H9 (cell line): ENCODE measurements around the gene EXOSC1. TPM values are rescaled to one million over a fixed set of nuclear protein-coding genes. Genes with fewer than 3 reads are reported as not detected.

ENCODE experiments used
- DNase-seq: peaks from one replicate; pipeline ENCODE4 v3.0.0-alpha.2; 2017
- H2AFZ ChIP-seq: one replicate; pipeline ENCODE4 v1.6.1; 2013; ENCODE audit warnings: mild to moderate bottlenecking, low read length, control low read depth, moderate library complexity
- H2AK5ac ChIP-seq: 2 replicates; pipeline ENCODE4 v1.6.1; 2013; ENCODE audit warnings: low read length, control low read depth, mixed read lengths; ENCODE audit not compliant: insufficient read length
- H2BK120ac ChIP-seq: one replicate; pipeline ENCODE4 v1.6.1; 2013; ENCODE audit warnings: low read depth, mild to moderate bottlenecking, low read length, control low read depth, inconsistent platforms; ENCODE audit not compliant: poor library complexity, severe bottlenecking
- H2BK12ac ChIP-seq: 2 replicates; pipeline ENCODE4 v1.6.1; 2013; ENCODE audit warnings: low read length, control low read depth, mixed read lengths, low read depth; ENCODE audit not compliant: insufficient read length
- H2BK15ac ChIP-seq: 2 replicates; pipeline ENCODE4 v1.6.1; 2013; ENCODE audit warnings: low read depth, low read length, control low read depth
- H2BK20ac ChIP-seq: one replicate; pipeline ENCODE4 v1.6.1; 2013; ENCODE audit warnings: low read depth, mild to moderate bottlenecking, low read length, control low read depth, inconsistent platforms; ENCODE audit not compliant: poor library complexity, severe bottlenecking
- H2BK5ac ChIP-seq: 2 replicates; pipeline ENCODE4 v1.6.1; 2013; ENCODE audit warnings: low read length, control low read depth, mixed read lengths; ENCODE audit not compliant: insufficient read length
- H3K14ac ChIP-seq: 2 replicates; pipeline ENCODE4 v1.6.1; 2013; ENCODE audit warnings: low read length, control low read depth; ENCODE audit not compliant: insufficient read depth
- H3K18ac ChIP-seq: 2 replicates; pipeline ENCODE4 v1.6.1; 2013; ENCODE audit warnings: low read depth, mild to moderate bottlenecking, mixed read lengths, low read length, control low read depth; ENCODE audit not compliant: insufficient read length
- H3K23ac ChIP-seq: 2 replicates; pipeline ENCODE4 v1.6.1; 2013; ENCODE audit warnings: low read length, control low read depth, mixed read lengths, low read depth; ENCODE audit not compliant: insufficient read length
- H3K23me2 ChIP-seq: 2 replicates; pipeline ENCODE4 v1.6.1; 2013; ENCODE audit warnings: low read depth, mild to moderate bottlenecking, mixed read lengths, low read length, control low read depth; ENCODE audit not compliant: insufficient read length, poor library complexity, severe bottlenecking
- H3K27ac ChIP-seq: 2 replicates; pipeline ENCODE4 v1.5.1; 2013; ENCODE audit warnings: low read length, control low read depth, mixed read lengths, low read depth; ENCODE audit not compliant: insufficient read length
- H3K27me3 ChIP-seq: 2 replicates; pipeline ENCODE4 v1.6.1; 2013; ENCODE audit warnings: low read length, control low read depth, inconsistent platforms; ENCODE audit not compliant: insufficient read depth
- H3K4ac ChIP-seq: 2 replicates; pipeline ENCODE4 v1.6.1; 2013; ENCODE audit warnings: low read depth, mild to moderate bottlenecking, control low read depth, inconsistent platforms, low read length, moderate library complexity
- H3K4me1 ChIP-seq: 2 replicates; pipeline ENCODE4 v1.6.1; 2013; ENCODE audit warnings: low read length, control low read depth, inconsistent platforms; ENCODE audit not compliant: insufficient read depth
- H3K4me2 ChIP-seq: 2 replicates; pipeline ENCODE4 v1.6.1; 2013; ENCODE audit warnings: low read length, control low read depth, mixed read lengths; ENCODE audit not compliant: insufficient read length, insufficient read depth
- H3K56ac ChIP-seq: 2 replicates; pipeline ENCODE4 v1.6.1; 2013; ENCODE audit warnings: low read depth, mild to moderate bottlenecking, mixed read lengths, low read length, control low read depth; ENCODE audit not compliant: insufficient read length
- H3K79me1 ChIP-seq: 2 replicates; pipeline ENCODE4 v1.6.1; 2013; ENCODE audit warnings: low read depth, mild to moderate bottlenecking, moderate library complexity, low read length, control low read depth, inconsistent platforms; ENCODE audit not compliant: insufficient read depth, poor library complexity, severe bottlenecking
- H3K79me2 ChIP-seq: 2 replicates; pipeline ENCODE4 v1.6.1; 2013; ENCODE audit warnings: low read length, control low read depth, inconsistent platforms; ENCODE audit not compliant: insufficient read depth
- H3K9ac ChIP-seq: 2 replicates; pipeline ENCODE4 v1.6.1; 2013; ENCODE audit warnings: low read length, control low read depth, mixed read lengths; ENCODE audit not compliant: insufficient read length; ENCODE audit errors: extremely low read depth
- H3K9me3 ChIP-seq: one replicate; pipeline ENCODE4 v1.6.1; 2013; ENCODE audit warnings: low read depth, low read length, inconsistent platforms; ENCODE audit not compliant: control insufficient read depth
- H3T11ph ChIP-seq: one replicate; pipeline ENCODE4 v1.6.1; 2013; ENCODE audit warnings: mild to moderate bottlenecking, low read length, control low read depth, inconsistent platforms
- H4K20me1 ChIP-seq: one replicate; pipeline ENCODE4 v1.6.1; 2013; ENCODE audit not compliant: control insufficient read depth, insufficient read length, insufficient read depth
- H4K5ac ChIP-seq: 2 replicates; pipeline ENCODE4 v1.6.1; 2013; ENCODE audit warnings: low read depth, mild to moderate bottlenecking, mixed read lengths, low read length, control low read depth; ENCODE audit not compliant: insufficient read length
- H4K8ac ChIP-seq: replicated peaks from 2 replicates; pipeline ENCODE4 v1.6.1; 2013; ENCODE audit warnings: low read length, control low read depth, mixed read lengths, low read depth; ENCODE audit not compliant: insufficient read length
- H4K91ac ChIP-seq: 2 replicates; pipeline ENCODE4 v1.6.1; 2013; ENCODE audit warnings: low read depth, mild to moderate bottlenecking, moderate library complexity, mixed read lengths, low read length, control low read depth; ENCODE audit not compliant: insufficient read length
- H3K27ac Mint-ChIP-seq, 3 experiments: 2 replicates in 2 of 3; 3 replicates in 1 of 3; pipeline ENCODE4 v1.8.0; 2020 to 2021; ENCODE audit warnings: mixed read lengths in 3 of 3, mild to moderate bottlenecking in 1 of 3, moderate library complexity in 1 of 3
- H3K27me3 Mint-ChIP-seq: 2 replicates; pipeline ENCODE4 v1.8.0; 2021; ENCODE audit warnings: low read depth, mild to moderate bottlenecking, moderate library complexity, mixed read lengths
- H3K36me3 Mint-ChIP-seq, 3 experiments: 2 replicates in 2 of 3; 3 replicates in 1 of 3; pipeline ENCODE4 v1.8.0; 2020 to 2021; ENCODE audit warnings: low read depth in 3 of 3, mixed read lengths in 3 of 3; ENCODE audit not compliant: insufficient read depth in 1 of 3
- H3K4me1 Mint-ChIP-seq, 2 experiments: 2 replicates each; pipeline ENCODE4 v1.8.0; 2020; ENCODE audit warnings: mixed read lengths in 2 of 2
- H3K4me3 Mint-ChIP-seq, 2 experiments: 2 replicates in 1 of 2; 3 replicates in 1 of 2; pipeline ENCODE4 v1.8.0; 2020 to 2021; ENCODE audit warnings: mild to moderate bottlenecking in 2 of 2, mixed read lengths in 2 of 2, moderate library complexity in 1 of 2
- H3K9me3 Mint-ChIP-seq, 2 experiments: 2 replicates in 1 of 2; 3 replicates in 1 of 2; pipeline ENCODE4 v1.8.0; 2020; ENCODE audit warnings: mild to moderate bottlenecking in 2 of 2, mixed read lengths in 2 of 2, moderate library complexity in 1 of 2
- CTCF ChIP-seq: fragments of 200-600 bp; sonication (generic); conservative IDR thresholded peaks from 3 replicates; pipeline ENCODE4 v1.8.0; 2021; ENCODE audit warnings: antibody characterized with exemption, mild to moderate bottlenecking
- WGBS: extraction: QIAGEN DNeasy Blood & Tissue Kit; methylation state at CpG from one replicate; pipeline ENCODE4 v1.1.7; 2013; ENCODE audit warnings: missing lambda C conversion rate, low lambda C conversion rate, mixed read lengths; ENCODE audit not compliant: insufficient read length; ENCODE audit errors: extremely low coverage; 5-methylcytosine and 5-hydroxymethylcytosine counted together
- total RNA-seq: library from RNA; stranded (reverse); gene quantifications from 2 replicates; pipeline ENCODE4 v1.2.1, GENCODE V29; 2021

EXOSC1 gene
- total RNA-seq, 1 experiment from 2014 or later, result 66.4 TPM

GRCh38 chr10:97390091-97390490 is 55.7 kb downstream of the EXOSC1 start:
- Histone ChIP-seq H3K23ac (no peak overlapping the region), H4K91ac (no peak overlapping the region), H3K79me1 (no peaks in the 10 kb centered on the region), H3K4ac (no peak overlapping the region), H2BK15ac (no peak overlapping the region), H2BK5ac (no peak overlapping the region), H2AFZ (no peak overlapping the region), H4K5ac (no peak overlapping the region), H3K9ac (no peak overlapping the region), H3T11ph (no peak overlapping the region), H3K23me2 (no peaks in the 10 kb centered on the region), H3K56ac (no peak overlapping the region), H3K4me2 (no peak overlapping the region), H4K8ac (no peak overlapping the region), H3K79me2 (no peaks in the 10 kb centered on the region), H2BK20ac (no peak overlapping the region), H2BK12ac (no peak overlapping the region), H3K27me3 (no peaks in the 10 kb centered on the region), H3K4me1 (no peaks in the 10 kb centered on the region), H3K27ac (no peak overlapping the region), H2AK5ac (no peak overlapping the region), H3K9me3 (no peaks in the 10 kb centered on the region), H4K20me1 (no peaks in the 10 kb centered on the region), H3K18ac (no peak overlapping the region), H3K14ac (no peak overlapping the region), H2BK120ac (no peak overlapping the region)
- peaks cover 51 to 73% (median 65%) of the 10 kb centered on the region in 3 experiments; a peak in 6 of 7 replicates for H3K36me3 Mint-ChIP-seq
- H3K27ac Mint-ChIP-seq, result no peak overlapping the region
- no peak for TF ChIP-seq CTCF
- H3K4me3 Mint-ChIP-seq, result no peak overlapping the region
- no CpG with 5 or more reads among the region's 5 CpGs for WGBS
- H3K4me1 Mint-ChIP-seq, result no peaks in the 10 kb centered on the region
- no peaks in the 10 kb centered on the region for H3K9me3 Mint-ChIP-seq
- H3K27me3 Mint-ChIP-seq, result no peaks in the 10 kb centered on the region
- no peak for DNase-seq
